GM18508 (cell line): Measurements from ENCODE around the gene CHRM1.
"Not testable (repeated sequence)": the region's sequence is repeated elsewhere in the genome, so short reads cannot be mapped to it uniquely, and the experiment has no call there.

Experiments used
- ATAC-seq: cut with Tn5 transposase; IDR thresholded peaks from one replicate; pipeline ENCODE4 v1.9.1; 2021; ENCODE audit warnings: moderate number of reproducible peaks; ENCODE audit not compliant: insufficient read depth, unreplicated experiment

Gene CHRM1, protein sequence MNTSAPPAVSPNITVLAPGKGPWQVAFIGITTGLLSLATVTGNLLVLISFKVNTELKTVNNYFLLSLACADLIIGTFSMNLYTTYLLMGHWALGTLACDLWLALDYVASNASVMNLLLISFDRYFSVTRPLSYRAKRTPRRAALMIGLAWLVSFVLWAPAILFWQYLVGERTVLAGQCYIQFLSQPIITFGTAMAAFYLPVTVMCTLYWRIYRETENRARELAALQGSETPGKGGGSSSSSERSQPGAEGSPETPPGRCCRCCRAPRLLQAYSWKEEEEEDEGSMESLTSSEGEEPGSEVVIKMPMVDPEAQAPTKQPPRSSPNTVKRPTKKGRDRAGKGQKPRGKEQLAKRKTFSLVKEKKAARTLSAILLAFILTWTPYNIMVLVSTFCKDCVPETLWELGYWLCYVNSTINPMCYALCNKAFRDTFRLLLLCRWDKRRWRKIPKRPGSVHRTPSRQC

DNA sequence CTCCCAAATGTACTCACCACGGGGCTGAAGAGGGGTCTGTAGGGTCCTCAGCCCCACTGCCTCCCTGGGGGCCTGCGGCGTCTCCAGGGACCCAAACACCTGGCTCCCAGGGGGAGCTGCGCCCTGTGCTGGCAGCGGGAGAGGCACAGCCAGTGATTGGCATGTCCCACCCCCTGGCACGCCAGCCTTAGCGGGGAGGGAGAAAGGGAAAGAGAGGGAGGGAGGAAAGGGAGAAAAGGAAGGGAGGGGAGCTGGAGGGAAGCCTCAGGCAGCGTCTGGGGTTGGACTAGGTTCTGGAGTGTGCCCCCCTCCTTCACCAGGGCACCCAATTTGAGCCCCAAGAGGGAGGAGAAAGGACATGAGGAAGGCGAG lies at the start of gene CHRM1:
TSS of gene CHRM1 (minus strand) at position 163 of the 372 bp plus-strand sequence. CDS start 10,263 bp downstream, outside the sequence.
- no peak for ATAC-seq

DNA sequence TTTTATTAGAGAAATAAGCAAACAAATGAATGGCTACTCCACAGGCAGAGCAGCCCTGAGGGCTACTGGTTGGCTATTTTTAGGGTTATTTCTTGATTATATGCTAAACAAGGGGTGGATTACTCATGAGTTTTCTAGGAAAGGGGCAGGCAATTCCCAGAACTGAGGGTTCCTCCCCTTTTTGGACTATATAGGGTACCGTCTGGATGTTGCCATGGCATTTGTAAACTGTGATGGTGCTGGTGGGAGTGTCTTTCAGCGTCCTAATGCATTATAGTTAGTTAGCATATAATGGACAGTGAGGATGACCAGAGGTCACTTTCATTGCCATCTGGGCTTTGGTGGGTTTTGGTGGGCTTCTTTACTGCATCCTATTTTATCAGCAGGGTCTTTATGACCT lies 44.4 kb upstream of the CHRM1 start:
- no peak for ATAC-seq

DNA sequence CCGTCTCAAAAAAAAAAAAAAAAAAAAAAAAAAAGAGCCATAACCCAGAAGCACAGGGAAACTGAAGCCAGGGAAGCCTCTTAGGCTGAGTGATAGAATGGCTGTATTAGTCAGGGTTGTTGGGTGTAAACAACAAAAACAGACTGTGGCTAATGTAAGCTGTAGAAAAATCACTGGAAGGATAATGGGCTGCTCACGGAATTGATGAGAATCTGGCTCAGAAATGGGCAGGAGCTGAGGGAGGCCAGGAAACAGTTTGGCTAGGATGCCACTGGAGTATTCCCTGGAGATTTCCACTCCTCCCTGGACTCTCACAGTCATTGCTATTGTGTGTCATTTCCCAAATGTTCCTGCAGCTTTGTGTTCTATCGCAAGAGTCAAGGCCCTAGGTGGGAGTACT lies 41.2 kb upstream of the CHRM1 start:
- ATAC-seq: no peak

DNA sequence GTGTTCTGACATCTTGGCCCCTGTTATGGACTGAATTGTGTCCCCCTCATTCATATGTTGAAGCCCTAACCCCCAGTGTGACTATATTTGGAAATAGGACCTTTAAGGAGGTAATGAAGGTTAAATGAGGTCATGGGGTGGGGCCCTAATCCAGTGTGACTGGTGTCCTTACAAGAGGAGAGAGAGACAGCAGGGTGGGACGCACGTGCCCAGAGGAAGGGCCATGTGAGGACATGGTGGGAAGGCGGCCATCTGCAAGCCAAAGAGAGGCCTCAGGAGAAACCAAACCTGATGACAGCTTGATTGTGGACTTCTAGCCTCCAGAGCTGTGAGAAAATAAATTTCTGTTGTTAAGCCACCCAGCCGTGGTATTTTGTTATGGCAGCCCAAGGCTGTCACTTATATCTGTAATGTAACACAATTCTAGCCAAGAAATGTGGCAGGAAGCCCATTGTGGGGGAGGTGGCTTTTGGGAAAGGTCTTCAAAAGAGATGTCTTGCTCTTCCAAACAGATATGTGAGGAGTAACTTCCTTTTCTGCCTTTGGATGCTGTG lies 39.9 kb upstream of the CHRM1 start:
- no peak for ATAC-seq

DNA sequence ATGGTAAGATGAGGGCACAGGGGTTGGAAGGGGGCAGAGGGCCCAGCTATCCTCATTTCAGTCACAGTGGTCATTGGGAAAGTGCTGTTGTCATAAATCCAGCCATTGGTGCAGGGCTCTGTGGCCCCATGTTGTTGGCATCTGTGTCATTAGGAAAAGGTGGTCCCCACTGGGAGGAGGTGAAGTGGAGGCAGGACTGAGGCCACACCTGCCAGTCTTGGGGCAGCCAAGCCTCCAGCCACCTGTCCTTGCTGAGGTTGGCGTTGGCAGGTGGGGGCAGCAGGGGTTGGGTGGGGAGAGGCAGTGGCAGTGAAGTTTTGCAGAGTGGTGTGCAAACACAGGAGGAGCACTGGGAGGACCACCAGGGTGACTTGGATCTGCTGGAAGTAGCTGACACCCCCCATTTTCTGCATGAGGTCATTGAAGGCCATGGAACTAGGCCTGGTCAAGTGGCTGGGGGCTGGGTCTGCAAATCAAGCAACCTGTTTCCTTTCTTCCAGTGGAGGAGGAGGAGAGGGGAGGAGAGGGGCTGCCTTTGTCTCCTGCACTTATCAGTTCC lies 38.3 kb upstream of the CHRM1 start:
- ATAC-seq: no peak

DNA sequence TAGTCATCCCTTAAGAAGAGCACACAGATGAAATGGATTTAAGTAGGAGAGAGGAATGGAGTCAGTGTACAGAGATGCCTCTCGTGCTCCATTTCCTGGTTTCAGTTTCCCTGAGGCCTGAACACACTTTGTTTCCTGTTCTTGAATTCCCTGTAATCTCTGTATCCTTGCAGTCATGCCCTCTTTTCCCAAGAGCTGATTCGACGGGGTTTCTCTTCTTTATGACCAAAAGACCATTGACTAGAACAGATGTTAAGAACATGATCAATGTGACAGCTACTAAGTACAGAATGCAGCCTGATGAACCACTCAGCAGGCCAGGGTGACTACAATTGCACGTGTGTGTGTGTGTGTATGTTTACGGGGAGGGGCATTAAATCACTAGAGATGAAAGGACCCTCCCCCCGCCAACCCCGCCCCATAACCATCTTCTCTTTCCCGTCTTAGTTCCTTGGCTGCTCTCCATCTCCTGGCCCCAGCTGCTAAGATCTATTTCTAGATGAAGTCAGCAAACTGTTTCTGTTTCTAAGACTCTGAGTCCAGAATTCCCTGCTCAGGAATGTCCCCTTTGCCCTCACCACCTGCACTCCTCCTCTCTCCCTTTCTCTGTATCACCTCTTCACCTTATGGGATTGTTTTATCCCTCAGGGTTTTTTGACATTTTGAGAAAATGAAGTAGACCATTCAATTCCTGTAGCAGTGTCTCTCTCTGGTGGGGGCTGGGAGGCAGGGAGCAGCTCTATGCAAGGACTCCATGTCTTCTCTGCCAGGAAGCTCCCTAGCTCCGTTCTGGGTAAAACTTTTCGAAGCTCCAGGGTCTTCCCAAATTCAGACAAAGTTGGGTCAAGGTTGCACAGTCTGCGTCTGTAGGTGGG lies 37.6 kb upstream of the CHRM1 start:
- no peak for ATAC-seq

DNA sequence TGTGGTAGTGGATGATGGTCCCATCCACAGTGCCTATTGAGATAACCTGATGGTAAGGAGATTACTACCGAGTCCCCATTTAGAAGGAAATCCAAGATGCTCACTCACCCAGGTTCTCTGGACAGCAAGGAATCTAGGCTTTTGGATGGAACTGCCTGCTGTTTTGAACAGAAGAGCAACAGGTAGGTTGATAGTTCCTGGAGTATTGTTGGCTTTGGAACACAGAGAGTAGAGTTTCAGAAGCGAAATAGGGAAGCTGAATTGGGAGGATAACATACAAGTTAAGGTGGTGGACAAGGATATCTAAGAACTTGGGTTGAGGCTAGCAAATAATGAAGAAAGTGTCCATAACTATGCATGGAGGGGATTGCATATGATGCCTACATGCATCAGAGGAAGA lies 36.0 kb upstream of the CHRM1 start:
- no peak for ATAC-seq

DNA sequence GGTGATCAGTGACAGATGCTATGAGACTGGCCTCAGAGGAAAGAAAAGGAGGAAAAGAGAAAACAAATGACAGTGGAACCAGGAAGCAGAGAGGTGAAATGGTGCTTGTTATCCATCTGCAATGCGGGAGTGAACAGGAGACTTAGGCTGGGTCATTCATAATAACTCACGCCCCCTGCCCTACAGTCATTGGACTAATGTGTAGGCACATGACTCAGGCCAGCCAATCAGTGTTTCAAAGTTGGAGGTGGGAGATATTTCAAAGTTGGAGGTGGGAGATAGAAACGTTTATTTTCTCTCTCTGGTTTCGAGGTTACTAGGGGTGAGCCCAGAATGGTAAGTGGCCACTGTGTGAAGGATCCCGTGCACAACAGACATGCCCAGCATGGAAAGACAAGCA lies 33.3 kb upstream of the CHRM1 start:
- no peak for ATAC-seq

DNA sequence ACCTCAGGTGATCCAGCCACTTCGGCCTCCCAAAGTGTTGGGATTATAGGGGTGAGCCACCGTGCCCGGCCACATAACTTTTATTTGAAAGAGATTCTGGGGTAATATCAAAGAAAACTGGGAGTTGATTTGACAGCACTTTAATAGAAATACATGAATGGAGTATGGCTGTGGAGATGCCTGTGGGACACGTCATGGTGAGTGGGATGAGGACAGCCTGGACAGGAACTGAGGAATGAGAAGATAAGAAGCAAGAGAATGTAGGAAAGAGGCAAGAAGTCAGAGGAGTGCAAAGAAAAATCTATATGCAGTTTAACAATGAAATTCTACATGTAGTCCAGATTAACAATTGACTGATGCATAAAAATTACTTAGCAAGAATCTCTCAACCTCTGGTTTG lies 32.6 kb upstream of the CHRM1 start:
- ATAC-seq: no peak

DNA sequence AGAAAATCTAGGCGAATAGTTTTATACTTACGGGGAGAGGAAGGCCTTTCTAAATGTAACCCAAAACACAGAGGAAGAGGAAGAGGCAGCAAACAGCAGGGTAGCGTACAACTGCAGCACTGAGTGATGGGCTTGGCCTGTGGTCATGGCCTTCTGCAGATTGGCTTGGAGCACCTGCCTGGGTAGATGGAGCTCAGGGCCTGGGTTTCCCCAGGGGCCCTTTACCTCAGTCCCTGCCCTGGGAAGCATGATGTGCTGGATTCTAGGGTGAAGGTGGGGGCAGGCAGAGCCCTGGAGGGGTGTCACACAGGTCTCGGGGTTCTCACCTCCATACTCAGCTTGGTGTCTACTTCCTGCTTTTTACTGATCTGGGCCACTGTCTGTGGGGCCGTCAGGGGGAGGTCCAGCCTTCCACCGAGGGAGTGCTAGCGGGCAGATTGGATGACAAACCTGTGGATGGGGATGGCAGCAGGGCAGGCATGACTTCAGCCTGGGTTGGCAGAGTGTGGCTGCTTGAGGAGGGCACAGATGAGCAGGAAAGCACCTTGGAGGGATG lies 27.7 kb upstream of the CHRM1 start:
- no peak for ATAC-seq

DNA sequence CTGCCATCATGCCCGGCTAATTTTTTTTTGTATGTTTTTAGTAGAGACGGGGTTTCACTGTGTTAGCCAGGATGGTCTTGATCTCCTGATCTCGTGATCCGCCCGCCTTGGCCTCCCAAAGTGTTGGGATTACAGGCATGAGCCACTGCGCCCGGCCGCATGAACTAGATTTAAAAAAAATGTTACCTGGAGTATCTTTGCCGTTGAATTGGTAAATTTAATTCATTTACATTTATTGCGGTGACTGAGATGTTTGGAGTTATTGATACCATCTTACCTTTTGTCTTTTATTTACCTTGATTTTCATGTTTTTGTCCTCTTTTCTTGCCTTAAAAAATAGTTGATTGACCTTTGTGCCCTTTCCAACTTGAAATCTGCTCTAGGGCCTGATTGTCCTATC lies 24.4 kb upstream of the CHRM1 start:
- ATAC-seq: not testable (repeated sequence)

DNA sequence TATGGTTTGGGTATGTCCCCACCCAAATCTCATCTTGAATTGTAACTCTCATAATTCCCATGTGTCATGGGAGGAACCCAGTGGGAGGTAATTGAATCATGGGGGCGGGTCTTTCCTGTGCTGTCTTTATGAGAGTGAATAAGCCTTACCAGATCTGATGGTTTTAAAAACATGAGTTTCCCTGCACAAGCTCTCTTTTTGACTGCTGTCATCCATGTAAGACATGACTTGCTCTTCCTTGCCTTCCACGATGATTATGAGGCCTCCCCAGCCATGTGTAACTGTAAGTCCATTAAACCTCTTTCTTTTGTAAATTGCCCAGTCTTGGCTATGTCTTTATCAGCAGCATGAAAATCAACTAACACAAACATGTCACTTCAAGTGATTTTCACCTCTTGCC lies 16.4 kb upstream of the CHRM1 start:
- not testable (repeated sequence) for ATAC-seq

DNA sequence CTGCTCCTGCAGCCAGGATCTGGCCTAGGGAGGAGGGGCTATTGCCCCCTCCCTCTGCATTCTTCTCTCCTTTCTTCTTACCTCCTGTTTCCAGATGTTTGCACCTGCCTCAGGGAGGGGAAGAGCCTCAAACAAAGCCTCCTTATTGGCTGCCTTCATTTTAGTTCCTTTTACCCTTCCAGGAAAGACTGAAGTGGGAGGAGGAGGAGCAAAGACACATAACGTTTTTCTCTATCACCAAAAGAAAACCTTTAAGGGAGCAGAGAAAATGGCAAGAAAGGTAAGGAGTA lies 13.3 kb upstream of the CHRM1 start:
- ATAC-seq: no peak

DNA sequence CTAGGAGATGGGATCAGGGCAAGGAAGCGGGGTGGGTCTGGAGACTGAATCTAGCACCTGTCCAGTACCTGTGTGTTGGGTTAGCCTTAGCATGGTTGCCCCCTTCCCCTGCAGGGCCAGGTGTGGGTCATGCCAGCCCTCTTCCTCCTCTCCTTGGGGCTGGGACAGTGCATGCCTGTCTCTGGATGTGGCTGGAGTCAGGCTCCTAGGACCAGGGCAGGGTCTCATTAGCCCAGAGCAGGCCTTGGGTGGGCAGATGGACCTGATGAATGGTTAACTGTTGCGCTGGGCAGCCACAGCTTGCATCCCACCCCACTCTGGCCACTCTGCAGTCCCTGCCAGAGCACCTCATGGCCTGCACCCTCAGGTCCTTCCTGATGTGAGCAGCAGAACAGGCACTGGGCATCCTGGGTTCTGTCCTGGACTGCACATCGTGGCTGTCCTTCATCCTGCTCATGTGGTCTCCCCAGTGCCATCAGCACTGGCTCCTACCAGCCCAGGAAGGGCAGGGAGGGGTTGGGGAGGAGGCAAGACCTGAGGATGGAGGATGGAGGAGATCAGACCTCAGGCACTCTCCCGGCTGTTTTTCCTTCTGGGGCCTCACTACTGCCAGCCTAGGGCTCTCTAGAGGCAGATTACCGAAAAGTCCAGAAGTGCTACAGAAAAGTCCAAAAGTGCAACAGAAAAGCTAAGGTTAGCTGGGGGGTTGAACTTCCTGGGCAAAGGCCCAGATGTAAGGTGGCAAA lies 12.8 kb upstream of the CHRM1 start:
- ATAC-seq: no peak

DNA sequence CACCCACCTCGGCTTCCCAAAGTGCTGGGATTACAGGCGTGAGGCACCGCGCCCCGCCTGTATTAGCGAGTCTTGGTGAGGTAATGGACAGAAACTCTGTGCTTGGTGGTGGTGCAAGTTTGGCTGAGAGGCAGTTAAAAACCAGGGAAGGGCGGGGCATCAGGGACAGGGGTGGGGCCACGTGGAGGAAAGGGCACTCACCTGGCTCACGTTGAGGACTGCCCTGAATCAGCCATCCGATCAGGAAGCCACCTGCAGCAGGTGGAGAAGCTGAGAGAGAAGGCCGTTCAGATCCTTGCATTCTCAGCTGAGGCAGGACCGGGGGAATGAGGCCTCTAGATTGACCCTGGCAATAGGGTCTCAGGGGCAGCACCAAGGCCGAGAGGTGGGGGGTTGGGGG lies 12.1 kb upstream of the CHRM1 start:
- no peak for ATAC-seq

DNA sequence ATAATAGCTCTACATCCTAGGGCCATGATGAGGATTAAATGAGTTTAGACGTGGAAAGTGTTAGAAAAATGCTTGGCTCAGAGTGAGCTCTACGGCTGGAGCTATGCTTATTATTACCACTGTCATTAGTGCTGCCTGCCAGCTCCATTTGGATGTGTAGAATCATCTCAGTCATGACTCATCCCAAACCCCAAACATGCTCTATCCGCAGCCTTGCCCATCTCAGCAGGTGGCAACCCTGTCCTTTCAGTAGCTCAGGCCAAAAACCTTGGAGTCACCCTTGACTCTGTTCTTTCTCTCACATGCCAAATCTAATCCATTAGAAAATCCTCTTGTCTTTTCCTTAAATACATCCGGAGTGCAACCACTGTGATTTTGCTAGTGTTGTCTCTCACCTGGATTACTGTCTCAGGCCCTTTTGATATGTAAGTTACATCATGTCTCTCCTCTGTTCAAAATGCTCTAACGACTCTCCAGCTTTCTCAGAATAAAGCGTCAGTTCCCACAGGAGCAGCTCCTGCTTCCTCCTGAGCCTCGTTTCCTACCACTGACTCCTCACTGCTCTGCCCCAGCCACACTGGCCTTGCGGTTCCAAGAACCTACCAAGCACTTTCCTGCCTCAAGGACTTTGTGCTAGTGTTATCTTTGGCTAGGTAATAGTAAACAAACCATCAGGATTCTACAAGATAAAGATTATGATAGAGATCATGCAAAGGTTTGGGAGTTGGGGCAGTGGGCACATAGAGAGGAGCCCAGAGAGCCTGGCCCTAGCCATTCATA lies 10.5 kb upstream of the CHRM1 start:
- ATAC-seq: no peak

DNA sequence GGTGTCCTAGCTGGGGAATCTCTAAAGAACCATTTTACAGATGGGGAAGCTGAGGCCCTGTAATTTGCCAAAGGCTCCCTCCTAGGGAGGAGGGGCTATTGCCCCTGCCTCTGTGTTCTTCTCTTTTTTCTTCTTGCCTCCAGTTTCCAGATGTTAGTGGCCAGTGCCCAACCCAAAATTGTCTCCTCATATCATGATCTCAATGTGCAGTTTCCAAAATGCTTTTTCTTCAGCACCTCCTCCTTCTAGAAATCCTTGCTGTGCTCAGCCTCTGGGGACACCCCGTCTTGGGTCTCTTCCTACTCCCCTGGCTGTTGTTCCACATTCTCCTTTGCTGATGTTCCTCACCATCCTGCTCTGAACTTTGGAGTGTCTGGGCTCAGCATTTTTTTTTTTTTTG lies 9.5 kb upstream of the CHRM1 start:
- no peak for ATAC-seq

DNA sequence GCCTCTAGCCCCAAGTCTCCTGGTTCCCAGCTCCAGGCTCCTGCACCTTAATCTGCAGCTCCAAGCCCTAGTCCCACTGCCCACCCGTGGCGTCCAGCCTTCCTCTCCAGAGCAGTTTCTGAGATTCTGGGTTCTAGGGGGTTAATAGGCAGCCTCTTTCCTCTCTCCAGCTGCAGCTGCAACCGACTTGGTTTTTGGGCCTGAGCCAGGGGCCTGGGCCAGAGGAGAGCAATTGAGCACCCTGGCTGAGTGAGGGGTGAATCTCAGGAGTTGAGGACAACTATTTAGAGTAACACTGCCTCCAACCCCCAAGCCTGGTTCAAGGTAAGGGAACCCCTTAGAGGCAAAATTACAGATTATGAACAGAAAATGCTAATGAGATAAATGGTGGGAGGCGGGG lies 9.0 kb upstream of the CHRM1 start:
- no peak for ATAC-seq

DNA sequence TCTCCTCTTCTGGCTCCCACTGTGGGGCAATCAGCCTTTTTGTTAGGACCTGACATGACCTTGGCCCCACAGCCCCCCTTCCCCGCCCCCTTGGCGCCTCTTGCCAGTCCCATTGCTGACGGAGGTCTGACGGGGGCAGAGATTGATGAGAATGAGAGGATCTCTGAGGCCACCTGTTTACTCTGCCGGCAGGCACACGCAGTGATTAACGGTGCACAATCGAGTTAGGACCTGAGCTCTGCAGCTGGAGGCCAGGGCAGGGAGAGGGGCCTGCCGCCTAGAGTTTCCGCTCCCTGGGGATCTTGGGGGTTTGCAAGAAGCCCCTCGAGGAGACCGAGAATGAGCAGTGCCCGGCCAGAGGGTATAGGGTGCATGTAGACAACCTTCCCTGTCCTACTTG lies 6.8 kb upstream of the CHRM1 start:
- ATAC-seq: no peak
